C4-2B (cell line): ENCODE measurements around the gene PLD4.

Experiments
- H3K27ac ChIP-seq: fragments of 450-650 bp; 2 replicates; pipeline ENCODE4 v1.5.1; 2017
- CTCF ChIP-seq: fragments of 450-650 bp; conservative IDR thresholded peaks from 2 replicates; pipeline ENCODE4 v1.5.1; 2017; ENCODE audit warnings: mild to moderate bottlenecking
- ZFX ChIP-seq: fragments of 450-650 bp; IDR thresholded peaks from 2 replicates; pipeline ENCODE4 v1.6.1; 2017

PLD4 gene

GRCh38 chr14:104894331-104895206 lies 30.1 kb upstream of the PLD4 start:
- H3K27ac ChIP-seq: no peak overlapping the region
- TF ChIP-seq ZFX (no peak), CTCF (no peak; the same call in 1 of the 2 replicates)

GRCh38 chr14:104895207-104895785 lies 29.4 kb upstream of the PLD4 start:
- no peak for TF ChIP-seq ZFX
- TF ChIP-seq CTCF: no peak; the same call in 1 of the 2 replicates
- H3K27ac ChIP-seq: no peak overlapping the region

GRCh38 chr14:104895786-104896661 lies 28.7 kb upstream of the PLD4 start:
- H3K27ac ChIP-seq: no peak overlapping the region

GRCh38 chr14:104897330-104898194 lies 27.1 kb upstream of the PLD4 start:
- no peak overlapping the region for H3K27ac ChIP-seq
- TF ChIP-seq CTCF: no peak
- no peak for TF ChIP-seq ZFX

More at GRCh38 chr14:104895786-104896661, 28.7 kb upstream of the PLD4 start:
- no peak for TF ChIP-seq ZFX
- no peak for TF ChIP-seq CTCF

GRCh38 chr14:104898195-104898558 lies 26.5 kb upstream of the PLD4 start:
- no peak overlapping the region for H3K27ac ChIP-seq

More at GRCh38 chr14:104898195-104898558, 26.5 kb upstream of the PLD4 start:
- TF ChIP-seq ZFX: no peak
- no peak for TF ChIP-seq CTCF
